Nephron progenitor cell (in vitro differentiated cells): ENCODE data around the gene EIF5B.

Source experiments
- DNase-seq: peaks from one replicate; pipeline ENCODE4 v3.0.0; 2021
- H3K27ac Mint-ChIP-seq: 2 replicates; pipeline ENCODE4 v1.8.0; 2021; ENCODE audit warnings: mild to moderate bottlenecking, moderate library complexity, mixed read lengths
- H3K27me3 Mint-ChIP-seq: 2 replicates; pipeline ENCODE4 v1.8.0; 2021; ENCODE audit warnings: mild to moderate bottlenecking, low read depth, mixed read lengths; ENCODE audit not compliant: poor library complexity
- H3K36me3 Mint-ChIP-seq: 2 replicates; pipeline ENCODE4 v1.8.0; 2021; ENCODE audit warnings: low read depth, mixed read lengths
- H3K4me1 Mint-ChIP-seq: 2 replicates; pipeline ENCODE4 v1.8.0; 2021; ENCODE audit warnings: mixed read lengths
- H3K4me3 Mint-ChIP-seq: 2 replicates; pipeline ENCODE4 v1.8.0; 2021; ENCODE audit warnings: mild to moderate bottlenecking, moderate library complexity, mixed read lengths
- H3K9me3 Mint-ChIP-seq: 2 replicates; pipeline ENCODE4 v1.8.0; 2021; ENCODE audit warnings: mild to moderate bottlenecking, moderate library complexity, mixed read lengths
- TF ChIP-seq, protein P1 (sequence below): fragments of 200-600 bp; sonication (generic); IDR thresholded peaks from 2 replicates; pipeline ENCODE4 v1.5.0; 2021; ENCODE audit warnings: antibody characterized with exemption

EIF5B gene

DNA sequence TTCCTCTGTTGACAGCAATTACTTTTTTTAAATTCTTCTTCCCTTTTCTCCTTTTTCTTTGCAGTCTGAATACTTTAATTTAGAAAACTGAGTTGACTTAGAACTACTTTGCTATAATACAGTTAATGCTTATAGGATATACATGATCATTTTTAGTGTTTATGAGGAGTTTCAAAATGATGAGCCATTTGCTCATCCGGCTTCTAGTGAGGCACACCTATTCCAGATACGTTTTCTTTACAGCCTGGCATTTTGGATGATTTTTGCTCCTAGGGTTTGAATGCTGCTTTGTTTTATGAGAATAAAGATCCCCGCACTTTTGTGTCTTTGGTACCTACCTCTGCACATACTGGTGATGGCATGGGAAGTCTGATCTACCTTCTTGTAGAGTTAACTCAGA is 52.8 kb downstream of the EIF5B start:
- Mint-ChIP-seq H3K36me3 (peaks cover 47% of the 10 kb centered on the region), H3K27ac (peak overlapping the region; percentile 88), H3K9me3 (no peaks in the 10 kb centered on the region), H3K27me3 (no peaks in the 10 kb centered on the region), H3K4me3 (no peak overlapping the region), H3K4me1 (no peaks in the 10 kb centered on the region)
- DNase-seq = no peak
- TF ChIP-seq, protein P1, sequence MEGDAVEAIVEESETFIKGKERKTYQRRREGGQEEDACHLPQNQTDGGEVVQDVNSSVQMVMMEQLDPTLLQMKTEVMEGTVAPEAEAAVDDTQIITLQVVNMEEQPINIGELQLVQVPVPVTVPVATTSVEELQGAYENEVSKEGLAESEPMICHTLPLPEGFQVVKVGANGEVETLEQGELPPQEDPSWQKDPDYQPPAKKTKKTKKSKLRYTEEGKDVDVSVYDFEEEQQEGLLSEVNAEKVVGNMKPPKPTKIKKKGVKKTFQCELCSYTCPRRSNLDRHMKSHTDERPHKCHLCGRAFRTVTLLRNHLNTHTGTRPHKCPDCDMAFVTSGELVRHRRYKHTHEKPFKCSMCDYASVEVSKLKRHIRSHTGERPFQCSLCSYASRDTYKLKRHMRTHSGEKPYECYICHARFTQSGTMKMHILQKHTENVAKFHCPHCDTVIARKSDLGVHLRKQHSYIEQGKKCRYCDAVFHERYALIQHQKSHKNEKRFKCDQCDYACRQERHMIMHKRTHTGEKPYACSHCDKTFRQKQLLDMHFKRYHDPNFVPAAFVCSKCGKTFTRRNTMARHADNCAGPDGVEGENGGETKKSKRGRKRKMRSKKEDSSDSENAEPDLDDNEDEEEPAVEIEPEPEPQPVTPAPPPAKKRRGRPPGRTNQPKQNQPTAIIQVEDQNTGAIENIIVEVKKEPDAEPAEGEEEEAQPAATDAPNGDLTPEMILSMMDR = no peak

DNA sequence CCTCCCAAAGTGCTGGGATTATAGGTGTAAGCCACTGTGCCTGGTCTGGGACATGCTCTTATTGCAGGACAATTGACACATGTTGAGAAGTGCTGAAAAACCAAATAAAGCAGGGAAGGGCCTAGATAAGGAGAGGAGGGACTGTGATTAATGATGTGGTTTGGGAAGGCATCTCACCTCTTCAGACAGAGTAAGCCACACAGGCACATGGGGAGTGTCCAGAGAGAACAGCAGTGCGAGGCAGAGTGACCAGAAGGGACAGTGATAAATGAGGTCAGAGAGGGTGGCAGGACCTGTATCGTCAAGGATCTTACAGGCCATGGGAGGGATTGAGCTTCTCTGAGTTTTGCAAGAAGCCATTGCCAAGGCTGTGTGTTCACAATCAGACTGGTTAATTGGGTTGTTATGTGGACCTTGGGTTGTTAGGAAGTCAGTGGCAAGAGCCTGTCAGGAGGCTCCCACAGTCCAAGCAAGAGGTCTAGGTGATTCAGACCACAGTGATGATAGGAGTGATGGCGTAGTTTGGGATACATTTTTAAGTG is 58.5 kb downstream of the EIF5B start:
- Mint-ChIP-seq H3K9me3 (no peaks in the 10 kb centered on the region), H3K27ac (peak overlapping the region; percentile 74), H3K27me3 (no peaks in the 10 kb centered on the region), H3K4me3 (no peak overlapping the region), H3K4me1 (peaks cover 5% of the 10 kb centered on the region), H3K36me3 (peaks cover 73% of the 10 kb centered on the region)
- no peak for DNase-seq
- TF ChIP-seq, protein P1 = no peak

DNA sequence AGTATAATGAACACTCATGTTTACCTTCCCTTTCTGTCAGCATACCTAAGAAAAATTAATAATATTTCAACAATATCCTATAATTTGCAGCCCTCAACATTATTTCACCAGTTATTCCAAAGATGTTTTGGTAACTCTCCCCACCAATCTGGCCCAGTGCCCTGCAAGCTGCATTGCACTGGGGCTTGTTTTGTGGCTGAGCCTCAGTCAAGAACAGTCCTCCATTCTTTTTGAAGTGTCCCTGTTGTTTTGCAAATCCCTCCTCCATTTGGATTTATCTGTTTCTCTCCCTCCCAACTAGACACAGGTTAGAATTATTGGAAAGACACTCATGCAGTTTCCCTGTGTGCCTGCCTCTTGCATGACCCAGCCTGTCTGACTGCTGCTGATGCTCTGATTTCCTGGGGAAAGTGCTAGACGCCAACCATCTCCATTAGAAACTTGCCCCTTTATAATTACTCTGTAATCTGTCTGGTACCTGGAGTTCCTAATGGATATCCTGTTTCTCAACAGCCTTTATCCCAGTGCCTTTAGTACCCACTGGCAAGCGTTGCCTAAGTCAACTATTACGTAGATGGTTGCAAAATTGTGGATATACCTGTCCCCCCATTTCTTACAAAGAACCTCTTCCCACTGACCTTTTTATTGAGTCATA is 60.2 kb downstream of the EIF5B start:
- H3K27me3 Mint-ChIP-seq = no peaks in the 10 kb centered on the region
- TF ChIP-seq, protein P1 = no peak
- peaks cover 5% of the 10 kb centered on the region for H3K4me1 Mint-ChIP-seq
- no peak for DNase-seq
- H3K4me3 Mint-ChIP-seq = no peak overlapping the region
- peaks cover 70% of the 10 kb centered on the region for H3K36me3 Mint-ChIP-seq
- peak overlapping the region; percentile 85 for H3K27ac Mint-ChIP-seq
- no peaks in the 10 kb centered on the region for H3K9me3 Mint-ChIP-seq

DNA sequence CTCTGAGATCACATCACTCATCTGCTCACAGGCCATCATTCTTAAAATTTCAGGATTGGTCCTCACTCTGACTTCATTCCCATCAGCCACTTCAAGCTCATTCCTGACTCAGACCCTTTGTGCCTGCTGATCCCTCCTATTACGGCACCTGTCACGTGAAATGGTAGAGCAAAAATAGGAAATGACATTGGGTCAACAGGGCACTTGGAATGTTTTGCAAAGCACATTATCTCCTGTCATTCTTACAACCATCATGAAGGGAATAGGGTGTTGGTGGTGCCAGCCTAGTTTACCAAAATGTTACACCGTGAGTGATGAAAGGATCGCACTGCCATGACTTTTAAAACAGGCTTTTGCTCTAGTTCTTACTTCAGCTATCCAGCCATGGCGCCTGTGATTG is 61.1 kb downstream of the EIF5B start:
- H3K9me3 Mint-ChIP-seq = no peaks in the 10 kb centered on the region
- H3K4me3 Mint-ChIP-seq = no peak overlapping the region
- TF ChIP-seq, protein P1 = no peak
- no peak for DNase-seq
- H3K36me3 Mint-ChIP-seq = peaks cover 75% of the 10 kb centered on the region
- H3K27ac Mint-ChIP-seq = peak overlapping the region; percentile 91
- H3K27me3 Mint-ChIP-seq = no peaks in the 10 kb centered on the region
- peaks cover 5% of the 10 kb centered on the region for H3K4me1 Mint-ChIP-seq

DNA sequence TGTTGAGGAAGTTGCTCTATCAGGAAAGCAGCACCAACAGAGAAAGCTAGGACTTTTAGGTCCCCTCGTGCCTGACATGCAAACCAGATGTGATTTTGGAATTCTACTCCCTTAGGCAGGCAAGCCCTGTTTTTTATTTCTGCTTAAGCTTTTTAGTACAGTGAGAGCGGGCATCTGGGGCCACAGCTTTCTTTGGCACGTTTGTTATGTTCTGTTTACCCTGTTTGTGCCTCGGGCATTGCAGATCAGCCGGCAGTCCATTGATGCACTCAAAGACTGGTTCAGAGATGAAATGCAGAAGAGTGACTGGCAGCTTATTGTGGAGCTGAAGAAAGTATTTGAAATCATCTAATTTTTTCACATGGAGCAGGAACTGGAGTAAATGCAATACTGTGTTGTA is 61.9 kb downstream of the EIF5B start:
- Mint-ChIP-seq H3K27me3 (no peaks in the 10 kb centered on the region), H3K36me3 (peaks cover 76% of the 10 kb centered on the region), H3K9me3 (no peaks in the 10 kb centered on the region), H3K4me3 (no peak overlapping the region), H3K27ac (peak overlapping the region; percentile 92), H3K4me1 (peaks cover 11% of the 10 kb centered on the region)
- DNase-seq = no peak
- TF ChIP-seq, protein P1 = no peak

DNA sequence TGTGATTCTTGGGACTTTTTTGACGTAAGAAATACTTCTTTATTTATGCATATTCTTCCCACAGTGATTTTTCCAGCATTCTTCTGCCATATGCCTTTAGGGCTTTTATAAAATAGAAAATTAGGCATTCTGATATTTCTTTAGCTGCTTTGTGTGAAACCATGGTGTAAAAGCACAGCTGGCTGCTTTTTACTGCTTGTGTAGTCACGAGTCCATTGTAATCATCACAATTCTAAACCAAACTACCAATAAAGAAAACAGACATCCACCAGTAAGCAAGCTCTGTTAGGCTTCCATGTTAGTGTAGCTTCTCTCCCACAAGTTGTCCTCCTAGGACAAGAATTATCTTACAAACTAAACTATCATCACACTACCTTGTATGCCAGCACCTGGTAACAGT is 62.6 kb downstream of the EIF5B start:
- no peak for DNase-seq
- H3K27me3 Mint-ChIP-seq = no peaks in the 10 kb centered on the region
- H3K4me3 Mint-ChIP-seq = no peak overlapping the region
- TF ChIP-seq, protein P1 = no peak
- peaks cover 17% of the 10 kb centered on the region for H3K4me1 Mint-ChIP-seq
- H3K9me3 Mint-ChIP-seq = no peaks in the 10 kb centered on the region
- peak overlapping the region; percentile 92 for H3K27ac Mint-ChIP-seq
- H3K36me3 Mint-ChIP-seq = peaks cover 81% of the 10 kb centered on the region
